Liver (tissue), 9 donors: ENCODE data around the gene RECK. TPM values are rescaled to one million over a fixed set of nuclear protein-coding genes. Genes with fewer than 3 reads are reported as not detected.
"Not testable (repeated sequence)": the region's sequence is repeated elsewhere in the genome, so short reads cannot be mapped to it uniquely, and the experiment has no call there.

ENCODE experiments used
- DNase-seq: peaks from one replicate; pipeline ENCODE4 v3.0.0-alpha.2; 2017; ENCODE audit warnings: low spot score
- H3K27ac ChIP-seq, 2 donors: one replicate each; pipeline ENCODE4 v1.7.0; 2013; ENCODE audit warnings: inconsistent platforms in 2 of 2, low read length in 2 of 2, control low read depth in 1 of 2, low read depth in 1 of 2, mild to moderate bottlenecking in 1 of 2
- H3K27me3 ChIP-seq, 4 donors: one replicate each; pipeline versions ENCODE4 v1.6.1 to v1.7.0; 2013; ENCODE audit warnings: low read length in 3 of 4, inconsistent platforms in 1 of 4, mild to moderate bottlenecking in 1 of 4, moderate library complexity in 1 of 4; ENCODE audit not compliant: control insufficient read depth in 4 of 4, insufficient read depth in 4 of 4
- H3K36me3 ChIP-seq, 4 donors: one replicate each; pipeline versions ENCODE4 v1.6.1 to v1.7.0; 2013; ENCODE audit warnings: low read length in 3 of 4, mild to moderate bottlenecking in 3 of 4, low read depth in 1 of 4, moderate library complexity in 1 of 4; ENCODE audit not compliant: control insufficient read depth in 4 of 4, insufficient read depth in 3 of 4
- H3K4me1 ChIP-seq, 4 donors: one replicate each; pipeline versions ENCODE4 v1.6.1 to v1.7.0; 2013; ENCODE audit warnings: low read length in 3 of 4, mild to moderate bottlenecking in 3 of 4, moderate library complexity in 1 of 4; ENCODE audit not compliant: control insufficient read depth in 4 of 4, insufficient read depth in 4 of 4
- H3K4me3 ChIP-seq, 3 donors: one replicate each; pipeline versions ENCODE4 v1.6.1 to v1.7.0; 2013; ENCODE audit warnings: low read length in 3 of 3, control low read depth in 1 of 3, low read depth in 1 of 3, mild to moderate bottlenecking in 1 of 3
- H3K9ac ChIP-seq, 2 donors: one replicate each; pipeline ENCODE4 v1.7.0; 2013; ENCODE audit warnings: low read length in 2 of 2, mild to moderate bottlenecking in 2 of 2, moderate library complexity in 2 of 2, control low read depth in 1 of 2, low read depth in 1 of 2
- H3K9me3 ChIP-seq, 4 donors: one replicate each; pipeline versions ENCODE4 v1.6.1 to v1.7.0; 2013; ENCODE audit warnings: low read length in 3 of 4; ENCODE audit not compliant: control insufficient read depth in 4 of 4
- EGR1 ChIP-seq, 2 donors: IDR thresholded peaks; 2 replicates each; pipeline ENCODE4 v1.6.1; 2016 to 2018; ENCODE audit warnings: antibody characterized with exemption in 2 of 2, low read depth in 2 of 2
- FOXA2 ChIP-seq: IDR thresholded peaks from 2 replicates; pipeline ENCODE4 v1.6.1; 2016; ENCODE audit warnings: antibody characterized with exemption
- HNF4A ChIP-seq, 2 donors: conservative IDR thresholded peaks; 2 replicates each; pipeline ENCODE4 v1.6.1; 2016; ENCODE audit warnings: antibody characterized with exemption in 2 of 2, mild to moderate bottlenecking in 2 of 2
- HNF4G ChIP-seq: IDR thresholded peaks from 2 replicates; pipeline ENCODE4 v1.6.1; 2016; ENCODE audit warnings: antibody characterized with exemption
- NR2F2 ChIP-seq: IDR thresholded peaks from 2 replicates; pipeline ENCODE4 v1.6.1; 2016; ENCODE audit warnings: antibody characterized with exemption
- REST ChIP-seq: IDR thresholded peaks from 2 replicates; pipeline ENCODE4 v1.6.1; 2016; ENCODE audit warnings: antibody characterized with exemption, mild to moderate bottlenecking
- YY1 ChIP-seq: IDR thresholded peaks from 2 replicates; pipeline ENCODE4 v1.6.1; 2016; ENCODE audit warnings: antibody characterized with exemption, mild to moderate bottlenecking
- WGBS: extraction: QIAGEN DNeasy Blood & Tissue Kit; methylation state at CpG from one replicate; pipeline ENCODE4 v1.1.7; 2013; 5-methylcytosine and 5-hydroxymethylcytosine counted together
- polyA plus RNA-seq, 2 donors: library from polyadenylated mRNA; stranded (reverse) in 1 of 2; unstranded in 1 of 2; fragments of 200-250 nt in 1 of 2; fragments of >200 nt in 1 of 2; fragmentation: Nextera tagmentation in 1 of 2; extraction: Ambion mirVana in 1 of 2; gene quantifications; one replicate each; pipeline versions ENCODE4 v1.2.1 to v1.2.3, GENCODE V29; 2013 to 2015
- total RNA-seq, 2 donors: library from RNA; depleted of rRNA; stranded (reverse); fragments of >200 nt; gene quantifications; one replicate each; pipeline ENCODE4 v1.2.3, GENCODE V29; 2014
- TF ChIP-seq, protein P1 (sequence below): IDR thresholded peaks from 2 replicates; pipeline ENCODE4 v1.6.1; 2016; ENCODE audit warnings: antibody characterized with exemption
- TF ChIP-seq, protein P2 (sequence below): IDR thresholded peaks from 2 replicates; pipeline ENCODE4 v1.6.1; 2016; ENCODE audit warnings: antibody characterized with exemption
- TF ChIP-seq, protein P3 (sequence below): IDR thresholded peaks from 2 replicates; pipeline ENCODE4 v1.6.1; 2016; ENCODE audit warnings: antibody characterized with exemption
- donor health status: healthy.
- donor health status: healthy.
- donor health status: healthy.
- donor health status: healthy.
- donor health status: healthy.

The RECK gene
- total and polyA plus RNA-seq, 4 donors = 2.1 to 3.5 (median 2.3) TPM

GRCh38 chr9:35994959-35995358 lies 41.8 kb upstream of the RECK start:
- peaks cover 2 to 7% (median 5%) of the 10 kb centered on the region in 4 donors for H3K9me3 ChIP-seq
- TF ChIP-seq NR2F2 (no peak), HNF4G (no peak)
- no peak overlapping the region for H3K9ac ChIP-seq
- WGBS = 55% methylated on average over 2 of the region's 2 CpGs
- H3K36me3 ChIP-seq = no peaks in the 10 kb centered on the region
- no peaks in the 10 kb centered on the region for H3K4me1 ChIP-seq
- peaks cover 0 to 3% (median 0%) of the 10 kb centered on the region in 4 donors for H3K27me3 ChIP-seq
- no peak overlapping the region for H3K4me3 ChIP-seq
- H3K27ac ChIP-seq = no peak overlapping the region
- no peak for DNase-seq

- no peak overlapping the region for H3K27ac ChIP-seq
- no peak for DNase-seq
- H3K4me3 ChIP-seq = no peak overlapping the region
- H3K4me1 ChIP-seq = no peaks in the 10 kb centered on the region
- H3K9me3 ChIP-seq = peaks cover 2 to 7% (median 5%) of the 10 kb centered on the region in 4 donors
- TF ChIP-seq EGR1 (IDR thresholded peaks at IDR 0.05; ENCODE audit: low read depth in 2 of 2) (no peak), FOXA2 (no peak), HNF4A (conservative IDR thresholded peaks at IDR 0.05) (no peak), REST (no peak), YY1 (no peak), NR2F2 (no peak), HNF4G (no peak)
- TF ChIP-seq, protein P1, sequence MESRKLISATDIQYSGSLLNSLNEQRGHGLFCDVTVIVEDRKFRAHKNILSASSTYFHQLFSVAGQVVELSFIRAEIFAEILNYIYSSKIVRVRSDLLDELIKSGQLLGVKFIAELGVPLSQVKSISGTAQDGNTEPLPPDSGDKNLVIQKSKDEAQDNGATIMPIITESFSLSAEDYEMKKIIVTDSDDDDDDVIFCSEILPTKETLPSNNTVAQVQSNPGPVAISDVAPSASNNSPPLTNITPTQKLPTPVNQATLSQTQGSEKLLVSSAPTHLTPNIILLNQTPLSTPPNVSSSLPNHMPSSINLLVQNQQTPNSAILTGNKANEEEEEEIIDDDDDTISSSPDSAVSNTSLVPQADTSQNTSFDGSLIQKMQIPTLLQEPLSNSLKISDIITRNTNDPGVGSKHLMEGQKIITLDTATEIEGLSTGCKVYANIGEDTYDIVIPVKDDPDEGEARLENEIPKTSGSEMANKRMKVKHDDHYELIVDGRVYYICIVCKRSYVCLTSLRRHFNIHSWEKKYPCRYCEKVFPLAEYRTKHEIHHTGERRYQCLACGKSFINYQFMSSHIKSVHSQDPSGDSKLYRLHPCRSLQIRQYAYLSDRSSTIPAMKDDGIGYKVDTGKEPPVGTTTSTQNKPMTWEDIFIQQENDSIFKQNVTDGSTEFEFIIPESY = no peak
- TF ChIP-seq, protein P2, sequence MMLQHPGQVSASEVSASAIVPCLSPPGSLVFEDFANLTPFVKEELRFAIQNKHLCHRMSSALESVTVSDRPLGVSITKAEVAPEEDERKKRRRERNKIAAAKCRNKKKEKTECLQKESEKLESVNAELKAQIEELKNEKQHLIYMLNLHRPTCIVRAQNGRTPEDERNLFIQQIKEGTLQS = no peak
- TF ChIP-seq, protein P3, sequence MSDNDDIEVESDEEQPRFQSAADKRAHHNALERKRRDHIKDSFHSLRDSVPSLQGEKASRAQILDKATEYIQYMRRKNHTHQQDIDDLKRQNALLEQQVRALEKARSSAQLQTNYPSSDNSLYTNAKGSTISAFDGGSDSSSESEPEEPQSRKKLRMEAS = no peak
- H3K27me3 ChIP-seq = peaks cover 0 to 3% (median 0%) of the 10 kb centered on the region in 4 donors
- WGBS = 95% methylated on average over 1 of the region's 1 CpG
- no peak overlapping the region for H3K9ac ChIP-seq
- H3K36me3 ChIP-seq = no peaks in the 10 kb centered on the region
Measured at GRCh38 chr9:35996358-35996970, 40.2 kb upstream of the RECK start.

- not testable (repeated sequence) for H3K27me3 ChIP-seq, H3K36me3 ChIP-seq, H3K27ac ChIP-seq, DNase-seq, H3K9ac ChIP-seq, H3K4me1 ChIP-seq, H3K4me3 ChIP-seq, H3K9me3 ChIP-seq
- 94% methylated on average over 4 of the region's 4 CpGs for WGBS
Measured at GRCh38 chr9:35997016-35997415, 39.7 kb upstream of the RECK start.
